ENCODE data around the gene NPSR1. TPM values are rescaled to one million over a fixed set of nuclear protein-coding genes. Genes with fewer than 3 reads are reported as not detected.

Gene NPSR1
- total and polyA plus RNA-seq, 9 of the 15 experiments (the other 6 are each of a cell fraction or from before 2014, with no cell fraction given): not detected

DNA sequence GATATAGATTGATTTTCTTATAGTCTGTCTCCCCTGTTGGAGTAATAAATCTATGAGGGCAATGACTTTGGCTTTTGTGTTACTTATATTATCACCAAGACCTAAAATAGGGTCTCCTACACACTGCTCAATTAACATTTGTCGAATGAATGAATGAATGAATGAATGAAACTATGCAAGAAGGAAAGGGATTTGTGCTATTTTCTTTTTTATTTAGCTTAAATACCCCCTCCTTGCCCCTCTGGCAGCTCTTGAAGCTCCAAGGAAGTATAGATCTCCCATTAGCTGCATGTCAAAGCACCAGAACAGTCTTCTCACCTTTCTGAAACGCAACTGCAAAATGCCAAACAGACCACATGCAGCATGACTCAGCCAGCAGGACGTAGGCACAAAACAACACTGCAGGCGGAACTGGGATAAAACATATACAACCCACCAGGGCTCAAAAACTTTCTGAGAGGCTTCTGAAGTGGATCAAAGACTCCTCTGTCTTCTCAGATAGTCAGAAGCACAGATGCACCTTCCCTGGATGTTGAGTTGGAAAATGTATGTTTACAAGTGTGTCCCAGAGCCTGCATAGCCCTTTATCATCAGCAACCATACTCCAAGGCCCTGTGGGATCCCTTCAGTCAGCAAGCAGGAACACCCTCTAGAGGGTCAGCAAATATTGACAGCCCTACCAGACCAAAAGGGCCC, 187.8 kb downstream of the NPSR1 start:
- 2% methylated on average over 4 of the region's 4 CpGs for WGBS (ENCODE audit: insufficient coverage, low coverage, missing lambda C conversion rate)
- H3K9ac ChIP-seq (ENCODE audit: insufficient read depth in 1 of 2, low read depth in 2 of 2, low read length in 2 of 2): no peak overlapping the region
- CTCF ChIA-PET (ENCODE audit: low intra/inter-chr PET ratio): no interaction called here
- no peak for TF ChIP-seq KLF6 (CRISPR knock-in tag; IDR thresholded peaks at IDR 0.05; ENCODE audit: borderline replicate concordance)
- TF ChIP-seq SMAD3 (CRISPR knock-in tag; conservative IDR thresholded peaks at IDR 0.05): no peak
- TF ChIP-seq HMG20B (CRISPR knock-in tag; IDR thresholded peaks at IDR 0.05): no peak
- TF ChIP-seq, protein P1, sequence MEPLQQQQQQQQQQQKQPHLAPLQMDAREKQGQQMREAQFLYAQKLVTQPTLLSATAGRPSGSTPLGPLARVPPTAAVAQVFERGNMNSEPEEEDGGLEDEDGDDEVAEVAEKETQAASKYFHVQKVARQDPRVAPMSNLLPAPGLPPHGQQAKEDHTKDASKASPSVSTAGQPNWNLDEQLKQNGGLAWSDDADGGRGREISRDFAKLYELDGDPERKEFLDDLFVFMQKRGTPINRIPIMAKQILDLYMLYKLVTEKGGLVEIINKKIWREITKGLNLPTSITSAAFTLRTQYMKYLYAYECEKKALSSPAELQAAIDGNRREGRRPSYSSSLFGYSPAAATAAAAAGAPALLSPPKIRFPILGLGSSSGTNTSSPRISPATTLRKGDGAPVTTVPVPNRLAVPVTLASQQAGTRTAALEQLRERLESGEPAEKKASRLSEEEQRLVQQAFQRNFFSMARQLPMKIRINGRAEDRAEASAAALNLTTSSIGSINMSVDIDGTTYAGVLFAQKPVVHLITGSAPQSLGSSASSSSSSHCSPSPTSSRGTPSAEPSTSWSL (CRISPR knock-in tag; IDR thresholded peaks at IDR 0.05; ENCODE audit: borderline replicate concordance): no peak
- no peak for TF ChIP-seq SLC30A9 (CRISPR knock-in tag; IDR thresholded peaks at IDR 0.05)
- no peak for TF ChIP-seq PHB2 (IDR thresholded peaks at IDR 0.05; ENCODE audit: low read depth)
- TF ChIP-seq XRCC5 (IDR thresholded peaks at IDR 0.05; ENCODE audit: low read depth, low read length): no peak
- no peak for TF ChIP-seq CEBPG (CRISPR knock-in tag; IDR thresholded peaks at IDR 0.05)
- TF ChIP-seq CEBPG (tag; conservative IDR thresholded peaks at IDR 0.05 in 1 of 2, IDR thresholded peaks at IDR 0.05 in 1 of 2): no peak
- TF ChIP-seq ESRRB (CRISPR knock-in tag; IDR thresholded peaks at IDR 0.05; ENCODE audit: borderline replicate concordance): no peak
- TF ChIP-seq XRCC4 (IDR thresholded peaks at IDR 0.05; ENCODE audit: extremely low read depth, insufficient read depth, insufficient read length): no peak
- no peak for TF ChIP-seq ETV1 (tag; conservative IDR thresholded peaks at IDR 0.05; ENCODE audit: low read depth)
- no peak for TF ChIP-seq ELF2 (CRISPR knock-in tag; IDR thresholded peaks at IDR 0.05)
- TF ChIP-seq DPF2 (IDR thresholded peaks at IDR 0.05): no peak
- TF ChIP-seq BACH1 (tag; IDR thresholded peaks at IDR 0.05): no peak
- no peak for TF ChIP-seq MAFK (IDR thresholded peaks at IDR 0.05; ENCODE audit: low read length)
- TF ChIP-seq, protein P2, sequence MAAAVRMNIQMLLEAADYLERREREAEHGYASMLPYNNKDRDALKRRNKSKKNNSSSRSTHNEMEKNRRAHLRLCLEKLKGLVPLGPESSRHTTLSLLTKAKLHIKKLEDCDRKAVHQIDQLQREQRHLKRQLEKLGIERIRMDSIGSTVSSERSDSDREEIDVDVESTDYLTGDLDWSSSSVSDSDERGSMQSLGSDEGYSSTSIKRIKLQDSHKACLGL (CRISPR knock-in tag; IDR thresholded peaks at IDR 0.05; ENCODE audit: borderline replicate concordance, poor library complexity, severe bottlenecking): no peak
- no peak for TF ChIP-seq EHMT2 (IDR thresholded peaks at IDR 0.05)
- TF ChIP-seq, protein P3, sequence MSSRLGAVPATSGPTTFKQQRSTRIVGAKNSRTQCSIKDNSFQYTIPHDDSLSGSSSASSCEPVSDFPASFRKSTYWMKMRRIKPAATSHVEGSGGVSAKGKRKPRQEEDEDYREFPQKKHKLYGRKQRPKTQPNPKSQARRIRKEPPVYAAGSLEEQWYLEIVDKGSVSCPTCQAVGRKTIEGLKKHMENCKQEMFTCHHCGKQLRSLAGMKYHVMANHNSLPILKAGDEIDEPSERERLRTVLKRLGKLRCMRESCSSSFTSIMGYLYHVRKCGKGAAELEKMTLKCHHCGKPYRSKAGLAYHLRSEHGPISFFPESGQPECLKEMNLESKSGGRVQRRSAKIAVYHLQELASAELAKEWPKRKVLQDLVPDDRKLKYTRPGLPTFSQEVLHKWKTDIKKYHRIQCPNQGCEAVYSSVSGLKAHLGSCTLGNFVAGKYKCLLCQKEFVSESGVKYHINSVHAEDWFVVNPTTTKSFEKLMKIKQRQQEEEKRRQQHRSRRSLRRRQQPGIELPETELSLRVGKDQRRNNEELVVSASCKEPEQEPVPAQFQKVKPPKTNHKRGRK (tag; IDR thresholded peaks at IDR 0.05): no peak
- TF ChIP-seq TCFL5 (CRISPR knock-in tag; conservative IDR thresholded peaks at IDR 0.05): no peak
- peak; percentile 17; the same call in 1 of the 2 replicates for TF ChIP-seq L3MBTL2 (IDR thresholded peaks at IDR 0.05)
- no peak for TF ChIP-seq TCF3 (CRISPR knock-in tag; IDR thresholded peaks at IDR 0.05)

More for the DNA sequence above, 187.8 kb downstream of the NPSR1 start:
- Histone ChIP-seq H3K9me1 (ENCODE audit: control insufficient read depth, insufficient read depth, low read length) (no peaks in the 10 kb centered on the region), H3K27ac (ENCODE audit: extremely low read depth, low read depth, low read length) (no peak overlapping the region), H3K4me3 (no peak overlapping the region), H3K79me2 (ENCODE audit: control insufficient read depth, insufficient read depth, low read length) (no peaks in the 10 kb centered on the region), H3K36me3 (ENCODE audit: control insufficient read depth, insufficient read depth, low read length) (no peaks in the 10 kb centered on the region), H4K20me1 (replicated peaks; ENCODE audit: control insufficient read depth, insufficient read depth, low read length) (no peaks in the 10 kb centered on the region), H3K4me1 (replicated peaks in 1 of 2; ENCODE audit: control insufficient read depth in 2 of 2, insufficient read depth in 2 of 2, low read length in 2 of 2) (no peaks in the 10 kb centered on the region; a peak in 1 of 5 replicates), H3K9me3 (replicated peaks; ENCODE audit: control insufficient read depth, insufficient read depth, low read depth, low read length) (no peaks in the 10 kb centered on the region), H3K27me3 (ENCODE audit: control insufficient read depth in 2 of 2, insufficient read depth in 2 of 2, low read length in 2 of 2) (no peaks in the 10 kb centered on the region), H3K4me2 (ENCODE audit: insufficient read depth, low read length) (no peak overlapping the region), H2AFZ (ENCODE audit: low read depth, low read length) (no peak overlapping the region)
- peak in 2 of 4 experiments; percentile 18 to 22 for DNase-seq (ENCODE audit: extremely low read depth in 1 of 4, low spot score in 3 of 4)
- FAIRE-seq: no peak
- ATAC-seq: peak; percentile 77
- intact Hi-C loops (cut with micrococcal nuclease): no loop called here
- in situ Hi-C loops (cut with MboI): no loop called here
- BruUV-seq (replicated peaks): no TSS peak
- POLR2A ChIA-PET: no interaction called here

All from K562 (cell line).